Esophagus squamous epithelium (tissue), 4 donors: Measurements from ENCODE around the gene MAP3K7.

Source experiments
- CTCF ChIP-seq, 6 experiments: fragments of 450-650 bp in 4 of 6; fragments of 200-600 bp in 2 of 6; sonication (generic) in 2 of 6; IDR thresholded peaks; one replicate each; pipeline ENCODE4 v1.5.1; 2016 to 2019; ENCODE audit warnings: antibody characterized with exemption in 6 of 6, mild to moderate bottlenecking in 4 of 6, moderate library complexity in 4 of 6
- POLR2A ChIP-seq, 4 donors: fragments of 450-650 bp; IDR thresholded peaks; one replicate each; pipeline ENCODE4 v1.6.1; 2017; ENCODE audit warnings: antibody characterized with exemption in 4 of 4, mild to moderate bottlenecking in 4 of 4, moderate library complexity in 3 of 4

GRCh38 chr6:90478278-90478677 is 108.6 kb downstream of the MAP3K7 start:
- TF ChIP-seq POLR2A (IDR thresholded peaks at IDR 0.05) (no peak), CTCF (IDR thresholded peaks at IDR 0.05) (no peak)
